Measurements from ENCODE around the gene REPIN1. TPM values are rescaled to one million over a fixed set of nuclear protein-coding genes. Genes with fewer than 3 reads are reported as not detected.
A peak's percentile ranks its signal among the peaks of the same experiment; 100 is the strongest.

Gene REPIN1
- total and polyA plus RNA-seq, 9 of the 15 experiments (the other 6 are each of a cell fraction or from before 2014, with no cell fraction given): 8.1 to 283 (median 94.3) TPM

DNA sequence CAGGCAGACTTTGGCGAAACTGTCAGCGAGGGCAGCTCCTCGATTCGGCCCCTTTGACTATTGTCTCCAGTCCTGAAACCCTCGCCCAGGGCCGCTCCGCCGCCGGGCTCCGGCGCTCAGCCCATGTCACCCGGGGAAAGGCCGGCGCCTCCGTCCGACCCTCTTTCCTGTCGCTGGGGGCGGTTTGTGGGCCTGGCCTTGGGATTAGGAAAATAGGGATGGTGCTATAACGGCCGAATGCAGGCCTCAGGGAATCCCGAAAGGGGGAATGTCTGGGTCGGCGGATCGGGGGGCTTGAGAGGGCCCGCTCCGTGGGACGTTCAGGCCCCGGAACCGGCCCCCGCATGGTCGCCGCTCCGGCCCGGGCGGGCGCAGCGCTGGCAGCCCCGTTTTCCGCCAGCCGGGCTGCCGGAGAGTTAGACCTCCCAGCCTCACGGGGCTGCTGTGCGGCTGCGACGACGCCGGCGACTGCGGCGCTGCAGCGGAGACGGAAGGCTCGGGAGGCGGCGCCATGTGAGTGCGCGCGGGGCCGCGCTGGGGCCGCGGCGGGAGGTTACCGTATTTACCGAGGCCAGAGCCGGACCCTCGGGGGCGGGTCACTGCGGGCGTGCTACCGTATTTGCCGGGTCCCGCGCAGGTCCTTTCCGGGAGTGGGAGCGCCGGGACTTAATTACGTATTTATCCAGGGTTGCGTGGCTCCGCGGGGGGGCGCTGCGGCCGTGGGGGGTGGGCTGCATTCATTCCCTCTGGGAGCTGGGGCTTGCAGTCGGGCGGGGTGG lies 36.4 kb downstream of the REPIN1 start (continued):
- TF ChIP-seq, protein P1, sequence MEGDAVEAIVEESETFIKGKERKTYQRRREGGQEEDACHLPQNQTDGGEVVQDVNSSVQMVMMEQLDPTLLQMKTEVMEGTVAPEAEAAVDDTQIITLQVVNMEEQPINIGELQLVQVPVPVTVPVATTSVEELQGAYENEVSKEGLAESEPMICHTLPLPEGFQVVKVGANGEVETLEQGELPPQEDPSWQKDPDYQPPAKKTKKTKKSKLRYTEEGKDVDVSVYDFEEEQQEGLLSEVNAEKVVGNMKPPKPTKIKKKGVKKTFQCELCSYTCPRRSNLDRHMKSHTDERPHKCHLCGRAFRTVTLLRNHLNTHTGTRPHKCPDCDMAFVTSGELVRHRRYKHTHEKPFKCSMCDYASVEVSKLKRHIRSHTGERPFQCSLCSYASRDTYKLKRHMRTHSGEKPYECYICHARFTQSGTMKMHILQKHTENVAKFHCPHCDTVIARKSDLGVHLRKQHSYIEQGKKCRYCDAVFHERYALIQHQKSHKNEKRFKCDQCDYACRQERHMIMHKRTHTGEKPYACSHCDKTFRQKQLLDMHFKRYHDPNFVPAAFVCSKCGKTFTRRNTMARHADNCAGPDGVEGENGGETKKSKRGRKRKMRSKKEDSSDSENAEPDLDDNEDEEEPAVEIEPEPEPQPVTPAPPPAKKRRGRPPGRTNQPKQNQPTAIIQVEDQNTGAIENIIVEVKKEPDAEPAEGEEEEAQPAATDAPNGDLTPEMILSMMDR (IDR thresholded peaks at IDR 0.05 in 2 of 3, conservative IDR thresholded peaks at IDR 0.05 in 1 of 3; ENCODE audit: insufficient read depth in 2 of 3, low read depth in 1 of 3, low read length in 3 of 3): peak; percentile 42 to 66 (median 51)
- TF ChIP-seq XRCC5 (IDR thresholded peaks at IDR 0.05; ENCODE audit: low read depth, low read length) (peak; percentile 83), FOXA3 (CRISPR knock-in tag; conservative IDR thresholded peaks at IDR 0.05 in 1 of 2, IDR thresholded peaks at IDR 0.05 in 1 of 2) (no peak; a peak in 2 of 4 replicates), HLTF (IDR thresholded peaks at IDR 0.05) (no peak), SOX6 (IDR thresholded peaks at IDR 0.05) (peak; percentile 76), CBFA2T3 (IDR thresholded peaks at IDR 0.05) (peak; percentile 32; the same call in 1 of the 2 replicates), EP400 (IDR thresholded peaks at IDR 0.05) (peak; percentile 87), ZC3H8 (IDR thresholded peaks at IDR 0.05) (no peak), HEY1 (CRISPR knock-in tag; IDR thresholded peaks at IDR 0.05; ENCODE audit: borderline replicate concordance) (no peak), ZKSCAN8 (CRISPR knock-in tag; IDR thresholded peaks at IDR 0.05) (no peak), ZFX (CRISPR knock-in tag; IDR thresholded peaks at IDR 0.05) (peak; percentile 98), ILK (tag; IDR thresholded peaks at IDR 0.05; ENCODE audit: borderline replicate concordance, low read depth) (no peak), GABPB2 (CRISPR knock-in tag; conservative IDR thresholded peaks at IDR 0.05) (no peak)
- TF ChIP-seq, protein P2, sequence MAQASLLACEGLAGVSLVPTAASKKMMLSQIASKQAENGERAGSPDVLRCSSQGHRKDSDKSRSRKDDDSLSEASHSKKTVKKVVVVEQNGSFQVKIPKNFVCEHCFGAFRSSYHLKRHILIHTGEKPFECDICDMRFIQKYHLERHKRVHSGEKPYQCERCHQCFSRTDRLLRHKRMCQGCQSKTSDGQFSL (CRISPR knock-in tag; IDR thresholded peaks at IDR 0.05): no peak
- TF ChIP-seq, protein P2 (tag; IDR thresholded peaks at IDR 0.05): peak in 1 of 2 experiments; percentile 83; a peak in 2 of 4 replicates
- TF ChIP-seq, protein P3, sequence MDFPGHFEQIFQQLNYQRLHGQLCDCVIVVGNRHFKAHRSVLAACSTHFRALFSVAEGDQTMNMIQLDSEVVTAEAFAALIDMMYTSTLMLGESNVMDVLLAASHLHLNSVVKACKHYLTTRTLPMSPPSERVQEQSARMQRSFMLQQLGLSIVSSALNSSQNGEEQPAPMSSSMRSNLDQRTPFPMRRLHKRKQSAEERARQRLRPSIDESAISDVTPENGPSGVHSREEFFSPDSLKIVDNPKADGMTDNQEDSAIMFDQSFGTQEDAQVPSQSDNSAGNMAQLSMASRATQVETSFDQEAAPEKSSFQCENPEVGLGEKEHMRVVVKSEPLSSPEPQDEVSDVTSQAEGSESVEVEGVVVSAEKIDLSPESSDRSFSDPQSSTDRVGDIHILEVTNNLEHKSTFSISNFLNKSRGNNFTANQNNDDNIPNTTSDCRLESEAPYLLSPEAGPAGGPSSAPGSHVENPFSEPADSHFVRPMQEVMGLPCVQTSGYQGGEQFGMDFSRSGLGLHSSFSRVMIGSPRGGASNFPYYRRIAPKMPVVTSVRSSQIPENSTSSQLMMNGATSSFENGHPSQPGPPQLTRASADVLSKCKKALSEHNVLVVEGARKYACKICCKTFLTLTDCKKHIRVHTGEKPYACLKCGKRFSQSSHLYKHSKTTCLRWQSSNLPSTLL (IDR thresholded peaks at IDR 0.05): no peak
- TF ChIP-seq, protein P4, sequence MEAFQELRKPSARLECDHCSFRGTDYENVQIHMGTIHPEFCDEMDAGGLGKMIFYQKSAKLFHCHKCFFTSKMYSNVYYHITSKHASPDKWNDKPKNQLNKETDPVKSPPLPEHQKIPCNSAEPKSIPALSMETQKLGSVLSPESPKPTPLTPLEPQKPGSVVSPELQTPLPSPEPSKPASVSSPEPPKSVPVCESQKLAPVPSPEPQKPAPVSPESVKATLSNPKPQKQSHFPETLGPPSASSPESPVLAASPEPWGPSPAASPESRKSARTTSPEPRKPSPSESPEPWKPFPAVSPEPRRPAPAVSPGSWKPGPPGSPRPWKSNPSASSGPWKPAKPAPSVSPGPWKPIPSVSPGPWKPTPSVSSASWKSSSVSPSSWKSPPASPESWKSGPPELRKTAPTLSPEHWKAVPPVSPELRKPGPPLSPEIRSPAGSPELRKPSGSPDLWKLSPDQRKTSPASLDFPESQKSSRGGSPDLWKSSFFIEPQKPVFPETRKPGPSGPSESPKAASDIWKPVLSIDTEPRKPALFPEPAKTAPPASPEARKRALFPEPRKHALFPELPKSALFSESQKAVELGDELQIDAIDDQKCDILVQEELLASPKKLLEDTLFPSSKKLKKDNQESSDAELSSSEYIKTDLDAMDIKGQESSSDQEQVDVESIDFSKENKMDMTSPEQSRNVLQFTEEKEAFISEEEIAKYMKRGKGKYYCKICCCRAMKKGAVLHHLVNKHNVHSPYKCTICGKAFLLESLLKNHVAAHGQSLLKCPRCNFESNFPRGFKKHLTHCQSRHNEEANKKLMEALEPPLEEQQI (IDR thresholded peaks at IDR 0.05): no peak

Data from K562 (cell line).